Fibroblast of skin of left quadriceps (primary cell): Measurements from ENCODE around the gene KRTAP19-7.

Experiments used
- DNase-seq, 2 experiments: peaks; one replicate each; pipeline ENCODE4 v3.0.0-alpha.2; 2013; ENCODE audit warnings: low read depth in 2 of 2

The KRTAP19-7 gene, protein sequence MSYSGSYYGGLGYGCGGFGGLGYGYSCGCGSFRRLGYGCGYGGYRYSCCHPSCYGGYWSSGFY

DNA sequence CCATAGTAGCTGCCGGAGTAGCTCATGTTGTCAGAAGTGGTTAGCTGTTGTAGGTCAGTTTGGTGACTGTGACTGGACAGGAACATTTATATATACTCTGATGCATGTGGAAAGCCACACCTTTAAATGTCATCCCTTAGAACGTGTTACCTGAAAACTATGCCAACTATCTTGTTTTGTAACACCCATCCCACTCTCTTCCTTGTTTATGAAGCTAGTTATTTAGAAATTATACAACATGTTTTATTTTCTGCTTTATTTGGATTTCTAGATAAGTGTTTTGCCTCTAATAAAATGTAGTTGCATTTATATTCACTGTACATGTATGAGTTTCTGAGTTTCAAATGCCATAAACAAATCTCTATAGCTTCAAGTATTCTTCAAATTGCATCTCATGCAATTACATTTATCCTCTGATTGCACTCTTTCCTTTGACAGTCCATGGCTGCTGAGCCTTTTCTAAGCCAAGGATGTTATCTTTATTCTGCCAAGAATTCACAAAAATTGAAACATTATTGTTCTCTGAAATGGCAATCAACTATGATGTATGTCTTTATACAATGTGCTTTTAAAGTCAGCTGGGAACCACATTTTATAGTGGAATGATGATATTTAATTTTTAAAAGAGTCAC lies at the start of gene KRTAP19-7:
Gene KRTAP19-7, minus strand, starts transcription at position 51 of the 632 bp plus-strand sequence. Its CDS starts 25 bp downstream, at position 26.
- no peak for DNase-seq

DNA sequence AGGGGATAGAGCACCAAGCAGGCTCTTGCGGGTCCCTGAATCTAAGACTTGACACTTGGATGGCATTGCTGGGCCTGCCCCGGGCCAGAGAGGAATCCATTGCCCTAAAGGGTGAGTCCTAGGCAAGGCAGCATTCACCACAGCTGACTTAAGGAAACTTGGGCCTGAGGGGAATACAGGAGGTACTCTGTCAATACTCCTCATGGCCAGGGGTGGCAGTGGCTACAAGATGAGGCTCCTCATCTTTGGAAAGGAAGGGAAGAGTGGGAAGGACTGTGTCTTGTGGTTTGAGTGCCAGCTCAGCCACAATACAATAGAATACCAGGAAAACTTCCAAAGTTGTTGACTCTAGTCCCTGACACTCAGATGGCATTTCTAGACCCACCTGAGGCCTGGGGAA lies 44.9 kb upstream of the KRTAP19-7 start:
- DNase-seq = no peak

DNA sequence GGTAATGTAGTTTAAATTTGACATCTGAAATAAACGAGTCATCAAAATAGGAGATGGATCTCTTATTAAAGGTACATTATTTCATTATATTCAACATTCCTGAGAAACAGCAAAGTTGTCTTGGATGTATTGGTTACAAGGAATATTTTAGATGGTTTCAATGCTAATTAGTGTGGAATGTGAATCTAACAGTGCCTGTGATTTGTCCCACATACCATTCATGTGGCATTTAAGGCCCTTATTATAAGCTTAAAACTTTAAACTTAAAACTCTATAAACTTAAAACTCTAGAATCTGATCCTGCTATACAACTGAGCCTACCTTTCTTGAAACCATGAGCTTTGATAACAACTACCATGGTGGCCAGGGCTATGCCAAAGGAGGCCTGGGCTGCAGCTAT lies 39.7 kb upstream of the KRTAP19-7 start, which contains the start of gene KRTAP22-1:
Gene KRTAP22-1, plus strand, starts transcription at position 301 of the 400 bp plus-strand sequence.
- no peak for DNase-seq

DNA sequence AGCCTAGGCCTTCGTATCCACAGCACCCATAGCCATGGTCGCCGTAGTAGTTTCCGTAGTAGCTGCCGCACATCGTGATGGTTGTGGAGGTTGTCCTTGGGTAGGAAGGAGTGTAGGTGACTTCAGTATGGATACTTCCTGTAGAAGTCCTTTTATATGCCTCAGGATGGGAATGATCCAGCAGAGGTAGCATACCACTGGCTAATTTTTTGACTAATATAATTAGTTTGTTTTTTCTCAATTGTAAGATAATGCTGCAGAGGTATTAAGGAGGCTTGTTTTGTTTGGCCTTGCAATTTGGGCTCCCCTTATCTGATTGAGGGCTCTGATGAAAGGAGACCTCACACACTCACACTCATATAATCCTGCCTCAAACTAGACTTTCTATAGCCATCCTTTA lies 37.7 kb upstream of the KRTAP19-7 start, which contains the start of gene KRTAP6-2:
Gene KRTAP6-2, minus strand, starts transcription at position 101 of the 400 bp plus-strand sequence. Its CDS starts 28 bp downstream, at position 73.
- no peak for DNase-seq

DNA sequence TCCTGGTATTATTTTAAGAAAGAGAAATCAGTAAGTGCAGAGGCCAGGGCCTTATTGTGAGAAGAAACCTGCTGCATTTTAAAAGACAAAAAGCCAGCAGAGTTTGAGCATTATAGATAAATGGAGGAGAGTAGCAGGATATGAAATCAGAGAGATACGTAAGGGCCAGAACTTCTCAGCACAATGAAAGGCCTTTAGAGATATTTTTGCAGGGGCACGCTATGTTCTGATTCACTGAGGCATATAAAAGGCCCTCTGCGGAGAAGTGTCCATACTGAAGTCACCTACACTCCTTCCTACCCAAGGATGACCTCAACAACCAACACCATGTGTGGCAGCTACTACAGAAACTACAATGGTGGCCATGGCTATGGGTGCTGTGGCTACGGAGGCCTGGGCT lies 31.0 kb upstream of the KRTAP19-7 start, which contains the start of gene KRTAP6-3:
Gene KRTAP6-3, plus strand, starts transcription at position 301 of the 400 bp plus-strand sequence. Its CDS starts 6 bp downstream, at position 307.
- DNase-seq = no peak

DNA sequence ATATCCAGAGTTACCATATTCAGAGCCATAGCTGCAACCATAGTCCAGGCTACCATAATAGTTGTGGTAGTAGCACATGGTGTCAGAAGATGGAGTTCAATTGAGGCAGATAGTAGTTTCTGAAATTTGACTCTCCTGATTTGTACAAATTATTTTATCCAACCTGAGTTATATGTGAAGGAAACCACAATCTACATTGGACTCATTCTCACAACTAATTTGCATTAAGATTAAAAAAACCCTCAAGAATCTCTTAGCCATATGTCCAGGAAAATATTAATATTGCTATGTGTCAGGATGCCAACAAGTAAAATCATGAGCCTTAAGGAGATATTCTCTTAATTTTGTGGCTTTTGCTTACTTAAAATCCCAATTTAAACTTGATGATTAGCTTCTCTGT lies 29.2 kb upstream of the KRTAP19-7 start, which contains the start of gene KRTAP22-2:
Gene KRTAP22-2, minus strand, starts transcription at position 101 of the 400 bp plus-strand sequence.
- no peak for DNase-seq

DNA sequence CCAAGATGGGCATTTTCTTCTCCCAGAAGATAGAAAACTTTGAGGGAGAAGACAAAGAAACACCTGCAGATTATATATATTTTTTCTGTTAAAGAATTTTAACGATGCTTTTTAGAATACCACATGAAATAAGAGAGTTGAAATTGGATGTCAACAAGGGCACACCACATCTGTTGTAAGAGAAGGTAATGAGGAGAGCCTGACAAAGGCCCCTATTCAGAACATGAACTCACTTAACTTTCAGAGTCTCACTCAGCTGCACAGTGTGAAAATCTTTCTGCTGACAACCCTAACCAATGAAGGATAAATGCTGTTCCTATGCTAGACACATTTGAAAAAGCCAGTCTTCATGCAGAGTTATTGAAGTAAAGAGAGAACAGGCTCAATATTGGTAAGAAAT lies 21.8 kb upstream of the KRTAP19-7 start:
- no peak for DNase-seq

DNA sequence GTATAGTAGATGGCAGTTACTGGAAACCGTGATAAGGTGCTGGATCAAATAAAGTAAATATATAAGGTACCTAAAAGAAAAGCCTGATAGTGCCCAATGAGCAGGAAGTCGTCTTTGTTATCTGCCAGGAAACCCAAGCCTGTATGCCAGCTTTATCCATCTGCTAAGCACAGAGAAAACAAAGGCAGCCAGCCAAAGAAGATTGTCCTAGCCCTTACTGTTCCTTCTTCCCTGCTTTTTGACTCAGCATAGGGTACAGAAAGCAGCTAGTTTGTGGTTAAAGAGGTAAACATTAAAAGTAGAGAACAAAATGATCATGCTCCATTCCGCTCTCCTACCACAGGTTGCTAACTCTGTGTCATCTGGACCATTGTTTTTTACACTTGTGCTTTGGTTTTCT lies 19.0 kb upstream of the KRTAP19-7 start:
- DNase-seq = no peak

DNA sequence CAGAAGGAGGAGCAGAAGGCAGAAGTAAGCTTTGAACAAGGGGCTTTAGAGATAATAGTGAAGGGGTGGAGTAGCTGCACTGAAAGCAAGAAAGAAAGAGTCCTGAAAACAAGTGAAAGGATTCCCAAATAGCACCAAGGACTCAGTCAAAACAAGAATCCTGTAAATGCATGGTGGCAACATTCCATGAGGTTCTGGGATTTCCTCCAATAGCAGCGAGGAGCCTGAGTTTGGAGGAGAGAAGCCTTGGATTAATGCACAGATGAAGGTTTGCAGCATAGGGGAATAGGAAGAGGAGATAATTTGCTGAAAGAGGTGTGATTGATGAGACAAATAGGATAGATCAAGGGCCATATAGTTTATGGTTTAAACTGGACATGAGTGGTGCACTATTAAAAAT lies 18.2 kb upstream of the KRTAP19-7 start:
- no peak for DNase-seq

DNA sequence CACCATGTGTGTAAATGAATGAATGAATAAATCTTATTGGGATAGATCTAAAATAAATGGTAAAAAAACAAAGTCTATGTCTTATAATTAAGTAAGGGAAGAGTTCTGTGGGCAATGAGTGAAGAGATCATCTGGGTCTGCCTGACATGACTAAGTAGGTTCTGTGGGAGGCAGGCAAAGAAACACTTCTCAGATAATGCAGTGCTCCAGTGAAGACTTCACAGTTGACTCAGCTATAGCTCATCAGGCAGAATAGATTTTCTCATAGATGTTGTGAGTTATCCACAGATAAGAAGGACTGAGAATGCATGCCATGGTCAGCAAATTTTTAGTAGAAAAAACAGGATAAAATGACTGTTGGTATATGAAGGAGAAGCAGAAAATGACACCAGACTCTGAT lies 16.7 kb upstream of the KRTAP19-7 start:
- DNase-seq = no peak

DNA sequence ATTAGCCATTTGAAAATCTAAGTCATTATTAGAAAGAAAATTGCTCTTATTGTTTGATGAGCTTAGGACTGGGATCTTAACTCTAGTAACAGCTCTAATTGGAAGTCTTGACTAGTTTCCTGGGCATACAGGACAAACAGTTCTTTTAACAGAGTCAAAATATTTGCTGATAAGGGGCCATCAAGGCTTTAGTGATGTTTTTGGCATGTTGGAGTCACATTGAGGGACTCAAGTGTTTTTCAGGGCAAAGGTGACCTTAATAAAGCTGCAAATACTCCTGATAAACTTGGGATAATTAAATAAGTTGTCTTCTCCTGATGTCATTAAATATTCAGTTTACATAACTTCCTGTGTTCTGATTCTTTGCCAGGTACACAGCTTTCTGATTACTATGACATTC lies 6.5 kb upstream of the KRTAP19-7 start:
- no peak for DNase-seq

DNA sequence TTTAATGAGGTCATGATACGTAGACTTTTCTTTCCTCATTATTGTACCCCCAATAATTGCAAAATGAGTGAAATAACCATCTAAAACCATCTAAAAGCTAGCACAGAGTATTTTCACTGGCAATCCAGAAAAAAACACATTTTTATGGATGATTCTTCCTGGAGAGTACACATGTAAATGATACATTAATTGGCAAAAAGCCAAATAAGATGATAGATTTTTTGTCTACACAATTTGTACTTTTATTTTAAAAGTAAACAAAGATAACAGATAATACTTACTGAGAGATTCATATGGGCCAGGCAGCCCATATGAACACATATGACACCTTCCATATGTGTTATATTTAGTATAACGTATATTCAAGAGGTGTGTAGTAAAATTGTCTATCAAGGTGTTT lies 2.5 kb upstream of the KRTAP19-7 start:
- DNase-seq = no peak

DNA sequence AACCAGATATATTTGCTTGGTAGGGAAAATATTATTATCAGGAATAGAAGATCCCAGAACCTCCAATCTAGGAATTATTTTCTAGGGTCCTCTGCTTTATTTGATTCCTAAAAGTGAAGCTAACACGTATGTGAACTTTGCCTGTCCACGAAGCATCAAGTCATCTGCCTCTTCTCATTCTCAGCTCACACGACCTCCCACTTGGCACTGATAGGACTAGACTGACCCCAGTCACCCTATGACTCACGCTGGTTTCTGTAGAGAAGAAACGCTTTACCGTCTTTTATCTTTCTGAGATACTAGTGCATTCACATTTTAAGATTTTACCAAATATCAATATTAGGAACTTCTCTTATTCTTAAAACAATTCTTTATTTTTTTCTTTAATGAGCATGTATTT lies 2.0 kb upstream of the KRTAP19-7 start:
- no peak for DNase-seq

DNA sequence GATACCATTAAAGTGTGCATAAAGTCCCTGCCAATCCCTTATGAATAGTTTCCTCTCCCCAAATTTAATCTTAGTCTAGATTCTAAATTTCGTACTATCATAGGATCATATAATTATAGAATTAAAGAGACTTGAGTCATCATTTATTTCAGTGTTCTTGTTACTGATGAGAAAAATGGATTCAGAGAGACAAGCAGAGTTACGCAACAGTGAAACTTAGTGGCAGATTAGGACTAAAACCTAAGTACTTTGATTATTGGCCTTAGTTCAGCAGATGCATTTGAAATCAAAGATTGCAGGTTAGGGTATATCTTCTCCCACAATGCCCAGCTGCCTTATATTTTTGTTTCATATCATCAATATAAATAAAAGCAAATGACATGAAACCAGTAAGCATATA lies 843 bp upstream of the KRTAP19-7 start:
- no peak for DNase-seq

DNA sequence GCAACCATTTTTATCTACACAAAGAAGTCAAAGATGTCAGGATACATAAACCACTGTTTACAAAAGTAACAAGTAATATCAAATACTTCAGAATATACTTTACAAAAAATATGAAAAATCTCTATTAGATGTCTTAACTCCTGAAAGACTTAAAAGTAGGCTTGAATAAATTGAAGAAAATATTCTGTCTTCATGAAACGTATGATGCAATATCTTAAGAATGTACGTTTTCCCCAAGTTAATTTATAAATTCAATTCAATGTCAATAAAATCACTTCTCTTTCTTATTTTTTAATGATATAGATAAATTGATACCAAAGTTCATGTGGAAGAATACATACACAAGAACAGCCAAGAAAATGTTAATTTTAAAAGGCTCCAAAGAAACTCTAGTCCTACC lies 6.0 kb downstream of the KRTAP19-7 start:
- no peak for DNase-seq

DNA sequence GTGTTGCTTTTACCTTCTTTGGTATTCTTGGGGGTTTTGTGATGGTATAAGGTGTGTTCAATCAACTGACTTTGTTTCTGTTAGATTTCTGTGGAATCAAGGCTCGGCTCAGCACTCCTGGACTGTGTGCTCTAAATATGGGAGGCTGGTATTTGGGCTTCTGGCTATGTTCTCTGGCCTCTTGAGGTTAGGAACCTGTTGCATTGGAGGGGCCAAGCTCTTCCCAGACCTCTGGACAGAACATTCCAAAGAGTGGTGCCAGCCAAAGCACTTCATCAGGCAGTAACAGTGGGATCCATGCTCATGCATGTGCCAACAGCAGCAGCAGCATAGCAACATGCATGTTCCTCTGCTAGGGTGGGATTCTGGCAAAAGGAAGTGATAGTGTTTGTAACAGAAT lies 8.3 kb downstream of the KRTAP19-7 start:
- no peak for DNase-seq

DNA sequence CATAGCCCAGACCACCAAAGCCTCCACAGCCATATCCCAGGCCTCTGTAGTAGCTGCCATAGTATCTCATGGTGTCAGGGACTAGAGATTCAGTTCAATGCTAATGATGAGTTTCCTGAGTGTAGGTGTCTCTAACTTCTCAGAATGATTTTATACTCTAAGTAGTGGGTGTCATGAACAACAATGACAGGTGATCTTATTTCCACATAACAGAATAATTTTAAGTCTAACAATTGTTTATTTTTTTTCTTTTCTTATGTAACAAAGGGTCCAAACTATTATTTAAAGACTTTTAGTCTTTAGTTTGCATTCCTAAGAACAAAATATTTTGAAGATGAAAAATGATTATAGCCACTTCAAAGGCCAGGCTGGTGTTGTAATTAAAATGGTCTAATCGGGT lies 19.4 kb downstream of the KRTAP19-7 start, which contains the start of gene KRTAP19-6:
Gene KRTAP19-6, minus strand, starts transcription at position 101 of the 400 bp plus-strand sequence. Its CDS starts 31 bp downstream, at position 70.
- no peak for DNase-seq

DNA sequence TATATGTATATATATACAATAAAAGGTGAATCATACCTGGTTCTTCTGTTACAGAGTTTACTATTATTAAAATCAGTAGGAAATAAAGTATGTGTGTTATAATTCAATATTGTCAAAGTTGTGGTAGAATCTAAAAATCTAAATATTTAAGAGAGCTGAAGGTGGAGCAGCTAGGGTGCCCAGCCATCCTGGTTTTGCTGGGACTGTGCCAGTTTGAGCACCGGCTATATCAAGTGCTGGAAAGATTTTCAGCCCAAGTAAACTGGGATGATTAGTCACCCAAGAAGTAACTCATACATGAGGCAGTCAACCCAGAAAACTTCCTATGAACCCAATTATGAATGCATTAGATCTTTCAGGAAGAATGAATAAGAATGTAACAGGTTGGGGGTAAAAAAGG lies 42.2 kb downstream of the KRTAP19-7 start:
- no peak for DNase-seq

DNA sequence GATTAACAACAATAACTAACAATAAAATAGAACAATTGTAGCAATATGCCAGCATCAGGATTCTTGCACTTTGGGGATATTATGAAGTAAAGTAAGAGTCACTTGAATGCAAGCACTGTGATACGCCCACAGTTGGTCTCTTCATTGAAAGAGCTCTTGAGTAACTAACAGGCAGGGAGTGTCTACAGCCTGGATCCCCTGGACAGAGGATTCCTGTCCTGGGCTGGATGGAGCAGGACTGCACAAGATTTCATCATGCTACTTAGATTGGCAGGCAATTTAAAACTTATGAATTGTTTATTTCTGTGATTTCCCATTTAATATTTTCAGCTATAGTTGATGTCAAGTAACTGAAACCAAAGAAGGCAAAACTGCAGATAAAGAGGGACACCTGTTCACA lies 45.4 kb downstream of the KRTAP19-7 start:
- no peak for DNase-seq
